ENCODE data around the gene ZDHHC7. TPM values are rescaled to one million over a fixed set of nuclear protein-coding genes. Genes with fewer than 3 reads are reported as not detected.
A peak's percentile ranks its signal among the peaks of the same experiment; 100 is the strongest.

Gene ZDHHC7
- total RNA-seq, 2 donors from 2014 or later, result 64.6 TPM

GRCh38 chr16:84988328-84989080, 22.8 kb downstream of the ZDHHC7 start:
- H3K27ac ChIP-seq, result no peak overlapping the region
- H3K4me3 ChIP-seq, result no peak overlapping the region
- no peak for DNase-seq (ENCODE audit: low spot score)
- H3K4me1 ChIP-seq (replicated peaks), result peaks cover under 1% of the 10 kb centered on the region
- TF ChIP-seq POLR2A (IDR thresholded peaks at IDR 0.05), result no peak
- TF ChIP-seq CTCF (IDR thresholded peaks at IDR 0.05), result no peak
- TF ChIP-seq POLR2AphosphoS5 (IDR thresholded peaks at IDR 0.05), result no peak
- no peaks in the 10 kb centered on the region for H3K27me3 ChIP-seq (replicated peaks; ENCODE audit: insufficient read depth)
- intact Hi-C loops (cut with DNase I), result no loop called here
- WGBS, result 94% methylated on average over 16 of the region's 16 CpGs
- H3K9me3 ChIP-seq, result no peaks in the 10 kb centered on the region
- peaks cover 2 to 18% of the 10 kb centered on the region in 2 donors for H3K36me3 ChIP-seq

GRCh38 chr16:84986879-84987278, 24.5 kb downstream of the ZDHHC7 start:
- WGBS, result 100% methylated on average over 1 of the region's 1 CpG
- no peaks in the 10 kb centered on the region for H3K27me3 ChIP-seq (replicated peaks; ENCODE audit: insufficient read depth)
- H3K4me3 ChIP-seq, result no peak overlapping the region
- intact Hi-C loops (cut with DNase I), result no loop called here
- peaks cover 2 to 18% of the 10 kb centered on the region in 2 donors for H3K36me3 ChIP-seq
- no peaks in the 10 kb centered on the region for H3K9me3 ChIP-seq
- H3K4me1 ChIP-seq (replicated peaks), result no peaks in the 10 kb centered on the region
- TF ChIP-seq POLR2A (IDR thresholded peaks at IDR 0.05) (no peak), POLR2AphosphoS5 (IDR thresholded peaks at IDR 0.05) (no peak), CTCF (IDR thresholded peaks at IDR 0.05) (no peak)
- no peak overlapping the region for H3K27ac ChIP-seq
- DNase-seq (ENCODE audit: low spot score), result no peak

- no peak overlapping the region for H3K4me3 ChIP-seq
- WGBS, result 69% methylated on average over 22 of the region's 22 CpGs
- no peaks in the 10 kb centered on the region for H3K27me3 ChIP-seq (replicated peaks; ENCODE audit: insufficient read depth)
- TF ChIP-seq POLR2A (IDR thresholded peaks at IDR 0.05) (no peak), POLR2AphosphoS5 (IDR thresholded peaks at IDR 0.05) (no peak), CTCF (IDR thresholded peaks at IDR 0.05) (no peak)
- DNase-seq (ENCODE audit: low spot score), result no peak
- intact Hi-C loops (cut with DNase I), result no loop called here
- no peak overlapping the region for H3K27ac ChIP-seq
- no peaks in the 10 kb centered on the region for H3K4me1 ChIP-seq (replicated peaks)
- no peaks in the 10 kb centered on the region for H3K9me3 ChIP-seq
- H3K36me3 ChIP-seq, result peaks cover 2 to 18% of the 10 kb centered on the region in 2 donors
Observed at GRCh38 chr16:84986102-84986501, 25.2 kb downstream of the ZDHHC7 start.

- H3K27me3 ChIP-seq (replicated peaks; ENCODE audit: insufficient read depth), result no peaks in the 10 kb centered on the region
- intact Hi-C loops (cut with DNase I), result no loop called here
- 64% methylated on average over 15 of the region's 15 CpGs for WGBS
Observed at GRCh38 chr16:84985079-84986065, 26.0 kb downstream of the ZDHHC7 start.

More at GRCh38 chr16:84985079-84986065, 26.0 kb downstream of the ZDHHC7 start:
- H3K9me3 ChIP-seq, result no peaks in the 10 kb centered on the region
- peak overlapping the region in 1 of 2 donors; percentile 24 for H3K27ac ChIP-seq
- H3K4me1 ChIP-seq (replicated peaks), result no peaks in the 10 kb centered on the region
- H3K4me3 ChIP-seq, result no peak overlapping the region
- TF ChIP-seq POLR2A (IDR thresholded peaks at IDR 0.05) (no peak), POLR2AphosphoS5 (IDR thresholded peaks at IDR 0.05) (no peak), CTCF (IDR thresholded peaks at IDR 0.05) (no peak)
- no peak for DNase-seq (ENCODE audit: low spot score)
- H3K36me3 ChIP-seq, result peaks cover 2 to 18% of the 10 kb centered on the region in 2 donors
